Stimulated activated naive CD8-positive, alpha-beta T cell treated with anti-CD3 and anti-CD28 coated beads, Interleukin-15, Interleukin-2, amounts not matched to agents 100 ng/mL and 50 ng/mL, for 24 hours (primary cell): Measurements from ENCODE around the gene MYH10.

Experiments
- H3K27ac Mint-ChIP-seq: one replicate; pipeline ENCODE4 v1.8.0; 2021; ENCODE audit warnings: mild to moderate bottlenecking, mixed read lengths
- H3K27me3 Mint-ChIP-seq: one replicate; pipeline ENCODE4 v1.8.0; 2021; ENCODE audit warnings: mixed read lengths
- H3K36me3 Mint-ChIP-seq: one replicate; pipeline ENCODE4 v1.8.0; 2021; ENCODE audit warnings: low read depth, mixed read lengths
- H3K4me1 Mint-ChIP-seq: one replicate; pipeline ENCODE4 v1.8.0; 2021; ENCODE audit warnings: low read depth, mixed read lengths
- H3K4me3 Mint-ChIP-seq: one replicate; pipeline ENCODE4 v1.8.0; 2021; ENCODE audit warnings: mild to moderate bottlenecking, mixed read lengths
- H3K9me3 Mint-ChIP-seq: one replicate; pipeline ENCODE4 v1.8.0; 2021; ENCODE audit warnings: mixed read lengths

Gene MYH10

DNA sequence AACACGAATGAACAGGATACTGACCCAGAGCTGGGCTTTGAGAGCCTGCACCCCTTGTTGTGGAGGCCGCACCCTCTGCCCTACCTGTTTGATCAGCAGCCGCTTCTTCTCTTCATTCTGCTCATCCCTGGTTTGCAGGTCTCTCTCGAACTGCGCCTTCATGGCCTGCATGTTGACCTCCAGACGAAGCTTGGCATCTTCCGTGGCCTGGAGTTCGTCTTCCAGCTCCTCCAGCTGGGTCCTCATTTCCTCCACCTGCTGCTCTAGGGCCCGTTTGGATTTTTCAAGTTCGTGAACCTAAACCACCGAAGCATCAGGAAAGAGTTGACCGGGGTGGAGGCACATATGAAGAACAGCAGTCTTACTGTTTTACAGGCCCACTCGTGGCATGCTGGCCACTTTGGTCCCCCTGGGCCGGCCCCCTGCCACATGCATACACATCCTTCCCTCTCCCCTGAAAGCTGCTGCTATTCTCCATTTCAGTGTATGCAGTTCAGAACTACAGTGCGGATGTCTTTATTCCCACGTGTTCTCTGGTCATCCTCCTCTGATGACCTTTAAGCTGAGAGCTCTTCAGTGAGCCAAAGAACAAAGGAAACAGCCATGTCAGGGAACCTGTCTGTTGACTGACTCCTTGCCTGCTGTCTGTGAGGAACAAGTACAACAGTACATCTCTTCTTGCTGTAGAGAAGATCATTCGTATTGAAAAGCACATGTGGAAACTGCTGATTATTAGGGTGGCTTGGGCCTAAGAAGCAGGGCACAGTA is 140.1 kb downstream of the MYH10 start:
- H3K9me3 Mint-ChIP-seq = peaks cover 5% of the 10 kb centered on the region
- H3K27ac Mint-ChIP-seq = no peak overlapping the region
- H3K27me3 Mint-ChIP-seq = no peaks in the 10 kb centered on the region
- H3K4me3 Mint-ChIP-seq = no peak overlapping the region
- H3K4me1 Mint-ChIP-seq = no peaks in the 10 kb centered on the region
- H3K36me3 Mint-ChIP-seq = peaks cover 36% of the 10 kb centered on the region

DNA sequence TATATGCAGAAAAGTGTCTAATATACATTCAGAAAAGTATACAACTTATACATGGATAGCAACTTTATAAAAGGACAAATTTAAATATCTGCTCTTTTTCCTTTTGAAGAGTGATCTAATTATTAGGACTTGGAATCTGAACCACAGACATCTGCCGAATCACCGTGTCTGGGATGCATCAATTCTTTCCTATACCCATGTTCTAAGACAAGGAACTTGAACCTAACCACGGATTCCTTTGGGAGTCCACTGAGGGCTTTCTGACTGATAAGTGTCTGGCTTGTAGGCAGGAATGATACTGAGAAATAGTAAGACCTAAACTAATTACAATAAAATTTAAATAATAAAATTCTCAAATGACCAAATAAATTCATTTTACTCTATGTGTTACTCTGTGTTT is 140.7 kb downstream of the MYH10 start:
- Mint-ChIP-seq H3K4me3 (no peak overlapping the region), H3K27me3 (no peaks in the 10 kb centered on the region), H3K27ac (no peak overlapping the region), H3K4me1 (no peaks in the 10 kb centered on the region), H3K9me3 (peaks cover 6% of the 10 kb centered on the region), H3K36me3 (peaks cover 38% of the 10 kb centered on the region)

DNA sequence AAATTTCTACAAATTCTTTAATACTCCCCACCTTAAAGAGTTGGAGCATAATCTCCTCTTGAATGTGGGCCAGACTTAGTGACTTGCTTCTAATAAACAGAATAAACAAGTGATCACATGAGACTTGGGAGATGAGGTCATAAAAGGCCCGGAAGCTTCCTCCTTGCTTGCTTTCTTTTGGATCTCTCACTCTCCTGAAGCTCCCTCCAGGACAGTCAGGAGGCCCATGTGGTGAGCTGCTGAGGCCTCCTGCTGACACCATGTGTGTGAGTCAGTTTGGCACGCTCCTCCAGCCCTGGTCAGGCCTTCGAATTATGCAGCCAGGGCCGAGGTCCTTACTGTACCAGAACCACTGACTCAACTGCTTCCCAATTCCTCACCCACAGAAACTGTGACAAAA is 141.6 kb downstream of the MYH10 start:
- Mint-ChIP-seq H3K27me3 (no peaks in the 10 kb centered on the region), H3K4me3 (no peak overlapping the region), H3K4me1 (no peaks in the 10 kb centered on the region), H3K9me3 (peaks cover 10% of the 10 kb centered on the region), H3K36me3 (peaks cover 41% of the 10 kb centered on the region), H3K27ac (no peak overlapping the region)

DNA sequence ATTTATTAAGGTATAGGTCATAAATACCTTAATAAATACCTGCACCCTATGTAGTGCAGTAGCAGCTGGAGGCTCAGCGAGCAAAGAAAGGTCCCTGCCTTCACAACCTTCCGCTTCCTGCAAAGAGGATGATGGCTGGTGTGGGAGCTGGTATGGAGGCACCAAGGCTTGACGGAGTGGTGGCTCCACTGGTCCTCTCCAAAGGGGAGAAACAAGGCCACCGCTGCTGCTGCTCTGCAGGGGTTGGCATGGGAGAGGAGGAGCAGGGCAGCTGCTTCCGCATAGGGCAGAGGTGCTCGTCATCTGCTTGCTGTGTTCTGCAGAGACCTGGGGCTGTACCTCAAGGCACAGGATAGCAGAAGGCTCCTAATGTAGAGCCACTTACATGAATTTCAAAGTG is 142.0 kb downstream of the MYH10 start:
- Mint-ChIP-seq H3K4me1 (no peaks in the 10 kb centered on the region), H3K36me3 (peaks cover 45% of the 10 kb centered on the region), H3K27ac (no peak overlapping the region), H3K9me3 (peaks cover 13% of the 10 kb centered on the region), H3K27me3 (no peaks in the 10 kb centered on the region), H3K4me3 (no peak overlapping the region)

DNA sequence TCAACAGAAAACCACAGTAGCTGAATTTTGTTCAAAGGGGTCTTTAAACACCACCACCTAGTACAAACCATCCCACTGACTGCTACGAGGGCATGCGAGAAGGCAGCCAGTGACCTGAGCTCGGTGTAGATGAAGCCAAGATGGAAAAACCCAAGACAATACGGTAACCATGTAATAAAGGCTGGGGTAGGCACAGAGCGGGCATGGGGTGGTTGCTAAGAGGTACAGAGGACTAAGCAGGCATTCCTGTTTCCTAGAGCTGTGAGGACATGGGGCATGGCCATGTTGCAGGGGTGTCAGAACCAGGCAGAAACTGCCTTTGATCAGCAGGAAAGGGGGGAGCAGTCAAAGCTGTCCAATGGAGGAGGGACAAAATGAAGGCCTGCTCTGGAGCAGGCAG is 142.8 kb downstream of the MYH10 start:
- H3K36me3 Mint-ChIP-seq = peaks cover 52% of the 10 kb centered on the region
- H3K9me3 Mint-ChIP-seq = peaks cover 18% of the 10 kb centered on the region
- H3K27ac Mint-ChIP-seq = no peak overlapping the region
- no peaks in the 10 kb centered on the region for H3K27me3 Mint-ChIP-seq
- H3K4me1 Mint-ChIP-seq = no peaks in the 10 kb centered on the region
- no peak overlapping the region for H3K4me3 Mint-ChIP-seq

DNA sequence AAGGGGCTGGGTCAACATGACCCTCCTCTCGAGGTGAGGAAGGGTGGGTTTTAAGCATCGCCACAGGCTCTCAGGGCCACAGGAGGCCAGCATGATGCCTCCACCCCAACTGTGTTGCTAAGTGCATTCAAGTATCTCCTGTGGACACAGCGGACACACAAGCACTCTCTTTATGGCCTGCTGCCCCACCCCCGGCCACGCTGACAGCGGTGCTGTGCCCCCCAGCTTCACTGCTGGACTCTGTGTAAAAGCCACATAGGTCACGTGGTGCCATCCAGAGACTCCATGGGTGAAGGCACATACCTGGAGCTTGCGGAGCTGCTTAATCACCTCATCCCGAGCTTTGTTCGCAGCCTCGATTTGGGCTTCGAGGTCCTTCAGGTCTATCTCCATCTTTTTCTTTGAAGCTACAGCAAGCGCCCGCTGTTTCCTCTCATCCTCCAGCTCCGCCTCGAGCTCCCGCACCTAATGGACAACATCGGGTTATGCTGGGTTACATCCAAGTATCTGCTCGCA is 143.3 kb downstream of the MYH10 start:
- H3K9me3 Mint-ChIP-seq = peaks cover 18% of the 10 kb centered on the region
- no peak overlapping the region for H3K4me3 Mint-ChIP-seq
- H3K36me3 Mint-ChIP-seq = peaks cover 52% of the 10 kb centered on the region
- H3K27me3 Mint-ChIP-seq = no peaks in the 10 kb centered on the region
- H3K4me1 Mint-ChIP-seq = no peaks in the 10 kb centered on the region
- no peak overlapping the region for H3K27ac Mint-ChIP-seq

DNA sequence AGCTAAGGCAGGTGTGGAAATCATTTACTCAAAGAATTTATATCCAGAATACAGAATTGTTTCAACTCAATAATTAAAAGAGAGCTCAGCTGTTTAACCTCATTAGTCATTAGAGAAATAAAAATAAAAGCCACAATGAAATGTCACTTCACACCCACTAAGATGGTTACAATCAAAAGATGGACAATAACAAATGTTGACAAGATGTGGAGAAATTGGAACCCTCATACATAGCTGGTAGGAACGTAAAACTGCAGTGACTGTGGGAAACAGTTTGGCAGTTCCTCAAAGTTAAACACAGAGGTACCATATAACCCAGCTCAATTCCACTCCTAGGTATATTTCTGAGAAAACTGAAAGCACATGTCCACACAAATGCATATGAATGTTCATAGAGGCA is 145.0 kb downstream of the MYH10 start:
- H3K4me3 Mint-ChIP-seq = no peak overlapping the region
- H3K9me3 Mint-ChIP-seq = peaks cover 18% of the 10 kb centered on the region
- H3K27ac Mint-ChIP-seq = no peak overlapping the region
- no peaks in the 10 kb centered on the region for H3K27me3 Mint-ChIP-seq
- no peaks in the 10 kb centered on the region for H3K4me1 Mint-ChIP-seq
- peaks cover 49% of the 10 kb centered on the region for H3K36me3 Mint-ChIP-seq

DNA sequence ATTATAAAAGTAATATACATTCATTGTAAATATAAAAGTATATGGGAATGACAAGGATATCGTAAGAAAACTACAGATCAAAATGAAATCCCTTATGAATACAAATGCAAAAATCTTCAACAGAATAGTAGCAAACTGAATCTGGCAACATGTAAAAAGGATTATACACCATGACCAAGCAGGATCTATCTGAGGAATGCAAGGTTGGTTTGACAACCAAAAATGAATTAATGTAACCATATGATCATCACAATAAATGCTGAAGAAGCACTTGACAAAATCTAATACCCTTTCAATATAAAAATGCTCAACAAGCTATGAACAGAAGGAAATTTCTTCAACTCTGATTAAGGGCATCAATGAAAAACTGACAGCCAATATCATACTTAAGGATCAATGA is 146.1 kb downstream of the MYH10 start:
- H3K4me3 Mint-ChIP-seq = no peak overlapping the region
- H3K9me3 Mint-ChIP-seq = peaks cover 18% of the 10 kb centered on the region
- no peaks in the 10 kb centered on the region for H3K4me1 Mint-ChIP-seq
- H3K27ac Mint-ChIP-seq = no peak overlapping the region
- peaks cover 48% of the 10 kb centered on the region for H3K36me3 Mint-ChIP-seq
- H3K27me3 Mint-ChIP-seq = no peaks in the 10 kb centered on the region

DNA sequence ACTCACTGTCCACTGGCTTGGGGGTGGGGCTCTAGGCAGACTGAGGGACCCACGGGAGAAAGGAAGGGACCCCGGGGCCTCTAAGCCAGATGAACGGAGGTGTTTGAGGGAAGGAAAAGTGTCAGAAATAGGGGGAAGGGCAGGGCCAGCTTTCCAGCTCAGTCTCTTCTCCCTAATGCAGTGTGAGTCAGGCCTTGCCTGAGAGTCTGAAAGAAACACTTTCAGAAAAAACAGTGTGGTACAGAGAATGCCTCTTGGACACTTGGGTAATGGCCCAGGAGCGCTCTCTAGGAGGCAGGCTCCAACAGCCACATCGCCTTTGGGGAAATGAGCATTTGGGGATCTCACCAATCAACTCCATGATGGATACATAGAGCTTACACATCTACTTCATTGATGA is 148.0 kb downstream of the MYH10 start:
- Mint-ChIP-seq H3K4me1 (no peaks in the 10 kb centered on the region), H3K36me3 (peaks cover 52% of the 10 kb centered on the region), H3K9me3 (peaks cover 18% of the 10 kb centered on the region), H3K27me3 (no peaks in the 10 kb centered on the region), H3K27ac (no peak overlapping the region), H3K4me3 (no peak overlapping the region)

DNA sequence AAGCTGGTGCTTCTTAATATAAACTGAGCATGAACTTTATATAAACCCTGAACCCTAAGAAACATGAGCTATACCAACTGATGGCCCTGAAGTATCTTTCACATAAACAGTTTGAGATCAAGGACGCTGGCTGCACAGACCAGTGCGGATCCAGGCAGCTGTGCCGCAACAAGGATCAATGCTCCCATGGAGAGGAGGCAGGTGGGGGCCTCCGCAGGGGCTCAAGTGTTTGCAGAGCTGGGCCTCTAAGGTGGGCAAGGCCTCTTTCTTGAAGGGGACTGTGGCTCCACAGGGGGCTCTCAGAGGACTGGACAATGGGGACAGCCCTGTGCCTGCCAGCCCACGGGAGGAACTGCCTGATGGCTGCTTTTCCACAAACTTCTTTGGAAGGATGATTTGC is 148.8 kb downstream of the MYH10 start:
- H3K27me3 Mint-ChIP-seq = no peaks in the 10 kb centered on the region
- peaks cover 49% of the 10 kb centered on the region for H3K36me3 Mint-ChIP-seq
- peaks cover 18% of the 10 kb centered on the region for H3K9me3 Mint-ChIP-seq
- no peak overlapping the region for H3K4me3 Mint-ChIP-seq
- no peaks in the 10 kb centered on the region for H3K4me1 Mint-ChIP-seq
- H3K27ac Mint-ChIP-seq = no peak overlapping the region

DNA sequence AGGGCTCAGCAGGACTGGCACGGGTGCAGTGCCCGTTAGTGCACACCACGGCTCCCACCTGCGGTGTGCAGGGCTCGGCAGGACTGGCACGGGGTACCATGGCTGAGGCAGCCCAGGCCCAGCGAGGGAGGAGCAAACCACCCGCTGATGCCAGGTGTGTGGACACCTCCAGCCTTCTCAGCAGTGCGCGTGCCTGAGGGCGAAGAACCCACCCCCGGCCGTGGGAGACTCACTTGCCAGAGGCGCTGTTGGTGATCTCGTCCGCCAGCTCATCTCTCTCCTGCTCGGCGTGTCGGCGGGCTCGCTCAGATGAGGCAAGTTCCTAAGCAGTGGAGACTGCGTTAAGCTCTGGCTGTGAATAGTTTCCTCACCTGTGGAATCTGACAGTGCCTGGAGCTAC is 149.4 kb downstream of the MYH10 start:
- H3K9me3 Mint-ChIP-seq = peaks cover 18% of the 10 kb centered on the region
- H3K36me3 Mint-ChIP-seq = peaks cover 50% of the 10 kb centered on the region
- H3K4me1 Mint-ChIP-seq = no peaks in the 10 kb centered on the region
- no peak overlapping the region for H3K27ac Mint-ChIP-seq
- no peak overlapping the region for H3K4me3 Mint-ChIP-seq
- H3K27me3 Mint-ChIP-seq = no peaks in the 10 kb centered on the region

DNA sequence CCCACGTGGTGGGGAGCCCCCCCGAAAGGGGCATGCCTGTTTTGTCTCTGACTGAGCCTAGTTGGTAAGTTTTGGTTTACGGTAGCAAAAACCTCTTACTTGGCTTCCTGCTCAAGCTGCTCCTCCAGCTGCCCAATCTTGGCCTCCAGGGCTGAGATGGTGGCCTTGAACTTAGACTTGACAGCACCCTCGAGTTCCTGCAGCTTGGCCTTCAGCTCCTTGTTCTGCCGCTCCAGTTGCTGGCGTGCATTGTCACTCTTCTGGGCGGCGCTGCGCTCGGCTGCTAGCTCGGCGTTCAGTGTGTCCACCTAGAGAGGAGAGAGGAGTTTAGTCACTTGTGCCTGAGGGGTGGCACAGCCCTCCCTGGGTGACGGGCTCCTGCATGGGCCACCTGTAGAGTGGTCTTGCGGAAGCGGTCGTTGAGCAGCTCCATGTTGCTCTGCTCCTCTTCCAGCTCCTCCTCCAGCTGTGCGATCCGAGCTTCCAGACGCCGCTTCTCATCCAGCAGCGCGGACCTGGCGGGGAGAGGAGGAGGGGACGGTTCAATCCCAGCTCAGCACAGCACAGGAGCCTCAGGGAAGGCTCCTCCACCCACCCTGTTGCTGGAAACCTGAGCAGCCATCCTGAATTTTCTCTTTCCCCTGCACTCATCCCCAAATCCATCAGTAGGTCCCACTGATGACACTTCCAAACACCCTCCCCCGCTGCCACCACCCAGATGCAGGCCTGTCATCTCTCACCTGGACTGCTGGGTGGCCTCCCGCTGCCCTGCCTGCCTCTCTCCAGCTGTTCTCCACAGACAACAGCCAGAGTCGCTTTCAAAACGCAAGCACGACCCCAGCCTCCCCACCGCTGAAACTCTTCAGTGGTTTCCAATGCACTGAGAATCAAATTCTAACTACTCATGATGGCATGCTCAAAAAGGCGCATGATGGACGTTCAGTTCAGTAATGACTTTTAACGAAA is 150.2 kb downstream of the MYH10 start:
- H3K4me1 Mint-ChIP-seq = no peaks in the 10 kb centered on the region
- peaks cover 51% of the 10 kb centered on the region for H3K36me3 Mint-ChIP-seq
- H3K27me3 Mint-ChIP-seq = no peaks in the 10 kb centered on the region
- H3K27ac Mint-ChIP-seq = no peak overlapping the region
- H3K9me3 Mint-ChIP-seq = peaks cover 13% of the 10 kb centered on the region
- no peak overlapping the region for H3K4me3 Mint-ChIP-seq

DNA sequence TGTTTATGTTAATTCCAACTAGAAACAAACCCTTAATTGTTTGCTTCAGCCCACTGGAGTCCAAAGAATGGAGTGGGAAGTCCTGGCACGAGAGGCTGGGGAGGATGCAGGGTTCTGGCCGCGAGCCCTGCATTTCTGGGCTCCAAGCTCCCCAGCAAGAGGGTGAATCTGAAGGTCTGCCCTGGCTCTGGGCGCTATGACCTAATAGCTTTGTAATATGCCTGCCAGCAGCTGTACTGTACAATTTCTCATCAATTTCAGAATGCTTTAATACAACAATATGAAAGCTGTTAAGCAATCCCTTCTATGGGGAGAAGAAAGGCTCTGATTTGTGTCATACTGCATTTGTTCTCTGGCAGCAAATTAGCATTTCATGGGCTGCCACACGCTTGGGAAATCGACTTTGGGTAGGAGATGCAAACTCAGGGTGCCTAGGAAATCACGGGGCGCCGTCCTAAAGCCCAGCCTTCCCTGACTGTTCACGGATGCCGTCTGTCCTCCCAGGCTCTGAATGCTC is 151.0 kb downstream of the MYH10 start:
- no peaks in the 10 kb centered on the region for H3K27me3 Mint-ChIP-seq
- no peak overlapping the region for H3K27ac Mint-ChIP-seq
- no peak overlapping the region for H3K4me3 Mint-ChIP-seq
- H3K36me3 Mint-ChIP-seq = peaks cover 52% of the 10 kb centered on the region
- no peaks in the 10 kb centered on the region for H3K4me1 Mint-ChIP-seq
- H3K9me3 Mint-ChIP-seq = peaks cover 8% of the 10 kb centered on the region

DNA sequence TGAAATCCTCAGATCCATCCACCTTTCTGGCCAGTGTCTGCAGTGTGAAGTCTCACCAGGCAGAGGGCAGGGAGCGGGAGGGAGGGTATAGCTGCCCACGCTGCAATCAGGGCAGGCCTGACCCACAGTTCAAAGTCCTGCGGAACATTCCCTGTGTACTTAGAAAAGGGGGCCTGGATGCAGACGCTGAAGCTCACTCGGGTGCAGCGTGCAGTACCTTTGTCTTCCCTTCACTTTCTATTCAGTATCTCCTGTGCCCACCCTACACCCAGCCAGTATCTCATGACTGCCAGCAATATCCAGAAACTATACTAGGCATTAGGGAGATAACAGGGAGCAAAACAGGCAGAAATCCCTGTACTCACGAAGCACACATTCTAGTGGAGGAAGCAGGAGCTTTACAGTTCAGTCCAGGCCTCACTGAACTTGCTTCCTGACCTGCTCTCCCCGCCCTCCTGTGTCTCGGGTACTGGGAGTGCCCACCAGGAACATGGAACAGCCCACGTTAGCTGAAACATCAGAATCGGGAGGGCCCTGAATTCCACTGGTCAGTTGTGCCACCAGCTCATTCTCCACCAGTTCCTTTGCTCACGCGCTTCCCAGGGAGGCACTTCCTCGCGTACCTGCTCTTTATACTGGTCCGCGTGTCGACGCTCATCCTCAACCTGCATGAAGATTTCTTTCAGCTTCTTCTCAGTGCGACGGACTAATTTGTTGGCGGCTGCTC is 152.6 kb downstream of the MYH10 start:
- H3K9me3 Mint-ChIP-seq = peaks cover under 1% of the 10 kb centered on the region
- peaks cover 53% of the 10 kb centered on the region for H3K36me3 Mint-ChIP-seq
- no peak overlapping the region for H3K27ac Mint-ChIP-seq
- no peaks in the 10 kb centered on the region for H3K27me3 Mint-ChIP-seq
- H3K4me3 Mint-ChIP-seq = no peak overlapping the region
- H3K4me1 Mint-ChIP-seq = no peaks in the 10 kb centered on the region
